CD4-positive, alpha-beta T cell treated with Interleukin-10 for 1 hour (primary cell): Measurements from ENCODE around the gene ICOSLG.
"Not testable (repeated sequence)": the region's sequence is repeated elsewhere in the genome, so short reads cannot be mapped to it uniquely, and the experiment has no call there.

Source experiments
- DNase-seq: peaks from one replicate; pipeline ENCODE4 v3.0.0-alpha.2; 2020

ICOSLG gene

GRCh38 chr21:44263221-44263760, 22.5 kb upstream of the ICOSLG start:
- no peak for DNase-seq

- DNase-seq: no peak
Measured at GRCh38 chr21:44262338-44263056, 21.8 kb upstream of the ICOSLG start.

GRCh38 chr21:44261675-44262295, 21.0 kb upstream of the ICOSLG start, which contains the start of gene DNMT3L:
DNMT3L (minus strand) TSS chr21:44261897; CDS start chr21:44261259, 638 bp downstream.
- DNase-seq: no peak

- DNase-seq: no peak
Measured at GRCh38 chr21:44260791-44261631, 20.3 kb upstream of the ICOSLG start.

GRCh38 chr21:44260066-44260465, 19.3 kb upstream of the ICOSLG start:
- no peak for DNase-seq

- no peak for DNase-seq
Measured at GRCh38 chr21:44259082-44259705, 18.5 kb upstream of the ICOSLG start.

GRCh38 chr21:44258056-44258725, 17.4 kb upstream of the ICOSLG start:
- DNase-seq: no peak

- no peak for DNase-seq
Measured at GRCh38 chr21:44255511-44255981, 14.8 kb upstream of the ICOSLG start.

GRCh38 chr21:44253832-44254710, 13.3 kb upstream of the ICOSLG start:
- DNase-seq: no peak

- not testable (repeated sequence) for DNase-seq
Measured at GRCh38 chr21:44249204-44250037, 8.7 kb upstream of the ICOSLG start.

- DNase-seq: not testable (repeated sequence)
Measured at GRCh38 chr21:44247904-44248303, 7.2 kb upstream of the ICOSLG start.

GRCh38 chr21:44243980-44244379, 3.2 kb upstream of the ICOSLG start:
- DNase-seq: not testable (repeated sequence)

GRCh38 chr21:44241281-44241680, 538 bp upstream of the ICOSLG start:
- DNase-seq: not testable (repeated sequence)

GRCh38 chr21:44240353-44240752, 390 bp downstream of the ICOSLG start:
- not testable (repeated sequence) for DNase-seq

GRCh38 chr21:44229561-44229960, 11.2 kb downstream of the ICOSLG start:
- not testable (repeated sequence) for DNase-seq

- not testable (repeated sequence) for DNase-seq
Measured at GRCh38 chr21:44228109-44228508, 12.6 kb downstream of the ICOSLG start.

GRCh38 chr21:44227614-44228013, 13.1 kb downstream of the ICOSLG start:
- not testable (repeated sequence) for DNase-seq

GRCh38 chr21:44225605-44226004, 15.1 kb downstream of the ICOSLG start:
- DNase-seq: not testable (repeated sequence)

- not testable (repeated sequence) for DNase-seq
Measured at GRCh38 chr21:44223334-44223733, 17.4 kb downstream of the ICOSLG start.

GRCh38 chr21:44220674-44221073, 20.1 kb downstream of the ICOSLG start:
- DNase-seq: not testable (repeated sequence)
